Esophagus squamous epithelium (tissue), 5 donors: ENCODE measurements around the gene NAV2. TPM values are rescaled to one million over a fixed set of nuclear protein-coding genes. Genes with fewer than 3 reads are reported as not detected.

ENCODE experiments used
- DNase-seq: peaks from one replicate; lab custom pipeline; 2025; lab: John Stamatoyannopoulos, UW
- H3K27ac ChIP-seq, 4 donors: fragments of 200-600 bp; sonication (generic); one replicate each; pipeline ENCODE4 v1.5.1; 2016 to 2019; ENCODE audit warnings: mild to moderate bottlenecking in 1 of 4
- H3K27me3 ChIP-seq, 4 donors: fragments of 200-600 bp; sonication (generic); 1 replicate in 3 of 4; 2 replicates in 1 of 4; pipeline versions ENCODE4 v1.5.1 to v1.6.0; 2017 to 2021; ENCODE audit warnings: antibody characterized with exemption in 1 of 4
- H3K36me3 ChIP-seq, 3 donors: fragments of 200-600 bp; sonication (generic); one replicate each; pipeline ENCODE4 v1.5.1; 2016 to 2019
- H3K4me1 ChIP-seq, 3 donors: fragments of 200-600 bp; sonication (generic); one replicate each; pipeline ENCODE4 v1.5.1; 2017 to 2019
- H3K4me3 ChIP-seq, 4 donors: fragments of 200-600 bp; sonication (generic); 1 replicate in 3 of 4; 2 replicates in 1 of 4; pipeline ENCODE4 v1.5.1; 2016 to 2019; ENCODE audit warnings: mild to moderate bottlenecking in 2 of 4, moderate library complexity in 1 of 4
- H3K9me3 ChIP-seq, 3 donors: fragments of 200-600 bp; sonication (generic); one replicate each; pipeline ENCODE4 v1.5.1; 2016 to 2019
- POLR2A ChIP-seq, 4 donors: fragments of 450-650 bp; IDR thresholded peaks; one replicate each; pipeline ENCODE4 v1.6.1; 2017; ENCODE audit warnings: antibody characterized with exemption in 4 of 4, mild to moderate bottlenecking in 4 of 4, moderate library complexity in 3 of 4
- WGBS, 2 donors: methylation state at CpG; one replicate each; pipeline ENCODE4 v1.1.5; 2018; 5-methylcytosine and 5-hydroxymethylcytosine counted together
- intact Hi-C: fragments of 100-400 bp; cut with DNase I; formaldehyde crosslinking; loops from one replicate; pipeline ENCODE4 v1.15.0; 2022
- total RNA-seq, 4 donors: library from RNA; depleted of rRNA; stranded (reverse); fragments of >200 nt; gene quantifications; one replicate each; pipeline ENCODE4 v1.1.0, GENCODE V29; 2016
- TF ChIP-seq, protein P1 (sequence below), 6 experiments: fragments of 450-650 bp in 4 of 6; fragments of 200-600 bp in 2 of 6; sonication (generic) in 2 of 6; IDR thresholded peaks; one replicate each; pipeline ENCODE4 v1.5.1; 2016 to 2019; ENCODE audit warnings: antibody characterized with exemption in 6 of 6, mild to moderate bottlenecking in 4 of 6, moderate library complexity in 4 of 6
- donor health status: DM: yes; HTN: yes; CAD: no.

The NAV2 gene
- total RNA-seq, 4 donors from 2014 or later: 4.9 to 19.1 (median 14.6) TPM

GRCh38 chr11:19771463-19771862, 58.8 kb downstream of the NAV2 start:
- H3K9me3 ChIP-seq: no peaks in the 10 kb centered on the region
- no peak overlapping the region for H3K27ac ChIP-seq
- WGBS, 2 donors: 75 to 81% methylated on average over 4 of the region's 4 CpGs
- intact Hi-C loops: no loop called here
- no peak overlapping the region for H3K4me3 ChIP-seq
- no peak for DNase-seq
- peaks cover 0 to 5% (median 2%) of the 10 kb centered on the region in 3 donors for H3K4me1 ChIP-seq
- TF ChIP-seq POLR2A (IDR thresholded peaks at IDR 0.05): no peak
- TF ChIP-seq, protein P1, sequence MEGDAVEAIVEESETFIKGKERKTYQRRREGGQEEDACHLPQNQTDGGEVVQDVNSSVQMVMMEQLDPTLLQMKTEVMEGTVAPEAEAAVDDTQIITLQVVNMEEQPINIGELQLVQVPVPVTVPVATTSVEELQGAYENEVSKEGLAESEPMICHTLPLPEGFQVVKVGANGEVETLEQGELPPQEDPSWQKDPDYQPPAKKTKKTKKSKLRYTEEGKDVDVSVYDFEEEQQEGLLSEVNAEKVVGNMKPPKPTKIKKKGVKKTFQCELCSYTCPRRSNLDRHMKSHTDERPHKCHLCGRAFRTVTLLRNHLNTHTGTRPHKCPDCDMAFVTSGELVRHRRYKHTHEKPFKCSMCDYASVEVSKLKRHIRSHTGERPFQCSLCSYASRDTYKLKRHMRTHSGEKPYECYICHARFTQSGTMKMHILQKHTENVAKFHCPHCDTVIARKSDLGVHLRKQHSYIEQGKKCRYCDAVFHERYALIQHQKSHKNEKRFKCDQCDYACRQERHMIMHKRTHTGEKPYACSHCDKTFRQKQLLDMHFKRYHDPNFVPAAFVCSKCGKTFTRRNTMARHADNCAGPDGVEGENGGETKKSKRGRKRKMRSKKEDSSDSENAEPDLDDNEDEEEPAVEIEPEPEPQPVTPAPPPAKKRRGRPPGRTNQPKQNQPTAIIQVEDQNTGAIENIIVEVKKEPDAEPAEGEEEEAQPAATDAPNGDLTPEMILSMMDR (IDR thresholded peaks at IDR 0.05): no peak
- H3K27me3 ChIP-seq: peaks cover 0 to 8% (median 0%) of the 10 kb centered on the region in 4 donors
- no peaks in the 10 kb centered on the region for H3K36me3 ChIP-seq

GRCh38 chr11:19772480-19772879, 59.8 kb downstream of the NAV2 start:
- intact Hi-C loops: no loop called here
- TF ChIP-seq, protein P1 (IDR thresholded peaks at IDR 0.05): no peak
- TF ChIP-seq POLR2A (IDR thresholded peaks at IDR 0.05): no peak

DNA sequence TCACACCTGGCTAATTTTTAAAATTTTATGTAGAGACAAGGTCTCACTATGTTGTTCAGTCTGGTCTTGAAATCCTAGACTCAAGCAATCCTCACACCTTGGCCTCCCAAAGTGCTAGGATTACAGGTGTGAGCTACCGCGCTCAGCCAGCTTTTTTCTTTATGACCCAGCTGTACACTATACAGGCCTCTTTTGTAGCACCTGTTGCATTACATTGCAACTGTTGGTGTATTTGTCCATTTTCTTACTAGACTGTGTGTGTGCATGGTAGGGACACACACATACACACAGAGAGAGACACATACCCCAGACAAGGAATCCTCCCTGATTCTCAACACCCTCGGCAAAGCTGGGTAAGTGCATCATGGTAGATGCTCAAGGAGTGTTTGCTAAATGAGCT, 61.7 kb downstream of the NAV2 start:
- H3K27me3 ChIP-seq: peaks cover 0 to 23% (median 0%) of the 10 kb centered on the region in 4 donors
- H3K4me3 ChIP-seq: no peak overlapping the region
- peaks cover 8 to 27% (median 13%) of the 10 kb centered on the region in 3 donors for H3K4me1 ChIP-seq
- WGBS, 2 donors: 92 to 100% methylated on average over 3 of the region's 3 CpGs
- TF ChIP-seq POLR2A (IDR thresholded peaks at IDR 0.05): no peak
- TF ChIP-seq, protein P1 (IDR thresholded peaks at IDR 0.05): no peak
- H3K9me3 ChIP-seq: no peaks in the 10 kb centered on the region
- no peak for DNase-seq
- intact Hi-C loops: no loop called here
- H3K36me3 ChIP-seq: no peaks in the 10 kb centered on the region
- H3K27ac ChIP-seq: no peak overlapping the region

More at GRCh38 chr11:19772480-19772879, 59.8 kb downstream of the NAV2 start:
- Histone ChIP-seq H3K27me3 (peaks cover 0 to 18% (median 0%) of the 10 kb centered on the region in 4 donors), H3K27ac (no peak overlapping the region), H3K4me1 (peaks cover 5 to 15% (median 9%) of the 10 kb centered on the region in 3 donors), H3K4me3 (no peak overlapping the region), H3K36me3 (no peaks in the 10 kb centered on the region), H3K9me3 (no peaks in the 10 kb centered on the region)
- no peak for DNase-seq
- 80 to 91% methylated on average over 2 to 4 of the region's 4 CpGs for WGBS, 2 donors

DNA sequence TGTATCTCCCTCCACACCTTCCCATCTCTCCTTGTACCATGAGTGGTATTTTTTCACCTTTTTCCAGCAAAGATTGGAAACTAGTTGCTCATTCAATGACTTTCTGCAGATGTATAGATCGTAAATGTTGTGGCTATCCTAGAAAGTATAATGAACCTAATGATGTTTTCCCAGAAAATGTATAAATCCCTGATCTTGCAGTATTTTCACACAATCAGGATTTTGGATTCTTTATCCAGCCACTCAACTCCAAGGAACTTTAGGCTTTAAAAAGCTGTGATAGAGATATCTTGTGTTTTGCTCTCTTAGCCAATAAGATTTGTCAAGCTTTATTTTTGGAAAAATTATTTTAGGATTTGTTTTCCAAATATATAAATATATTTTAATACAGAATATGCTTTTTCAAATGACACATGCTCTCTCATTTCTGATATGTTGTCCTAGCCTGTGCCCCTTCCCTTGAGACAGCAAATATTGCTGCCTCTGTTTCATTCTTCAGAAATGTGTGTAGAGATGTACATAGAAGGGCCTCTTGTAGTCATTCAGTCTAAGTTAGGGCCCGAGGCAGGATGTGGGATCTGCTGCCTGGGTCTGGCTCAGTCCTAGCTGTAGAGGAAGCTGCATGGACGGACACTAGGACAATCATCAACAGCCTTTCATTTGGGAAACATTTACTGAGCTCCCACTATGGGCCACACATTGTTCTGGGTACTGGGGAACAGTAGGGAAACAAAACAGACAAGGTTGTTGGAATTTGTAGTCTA, 62.4 kb downstream of the NAV2 start:
- intact Hi-C loops: no loop called here

GRCh38 chr11:19775622-19776021, 63.0 kb downstream of the NAV2 start:
- intact Hi-C loops: no loop called here
- 84 to 86% methylated on average over 4 of the region's 4 CpGs for WGBS, 2 donors
- H3K27me3 ChIP-seq: peaks cover 0 to 23% (median 0%) of the 10 kb centered on the region in 4 donors
- DNase-seq: no peak
- no peaks in the 10 kb centered on the region for H3K36me3 ChIP-seq
- no peak overlapping the region for H3K4me3 ChIP-seq
- no peak for TF ChIP-seq POLR2A (IDR thresholded peaks at IDR 0.05)
- TF ChIP-seq, protein P1 (IDR thresholded peaks at IDR 0.05): no peak
- peaks cover 8 to 28% (median 13%) of the 10 kb centered on the region in 3 donors for H3K4me1 ChIP-seq
- no peak overlapping the region for H3K27ac ChIP-seq
- no peaks in the 10 kb centered on the region for H3K9me3 ChIP-seq

More for the DNA sequence above, 62.4 kb downstream of the NAV2 start:
- no peak overlapping the region for H3K4me3 ChIP-seq
- no peak overlapping the region for H3K27ac ChIP-seq
- WGBS, 2 donors: 75 to 82% methylated on average over 3 of the region's 3 CpGs
- H3K36me3 ChIP-seq: no peaks in the 10 kb centered on the region
- no peak for DNase-seq
- TF ChIP-seq, protein P1 (IDR thresholded peaks at IDR 0.05): no peak
- no peak for TF ChIP-seq POLR2A (IDR thresholded peaks at IDR 0.05)
- H3K9me3 ChIP-seq: no peaks in the 10 kb centered on the region
- peaks cover 0 to 23% (median 0%) of the 10 kb centered on the region in 4 donors for H3K27me3 ChIP-seq
- peaks cover 8 to 28% (median 13%) of the 10 kb centered on the region in 3 donors for H3K4me1 ChIP-seq
